HepG2 (cell line): ENCODE results near the gene PLXDC2. TPM values are rescaled to one million over a fixed set of nuclear protein-coding genes. Genes with fewer than 3 reads are reported as not detected.

Experiments
- ATAC-seq: fragments of 200-7000 bp; cut with Tn5 transposase; 3 replicates; pipeline ENCODE4 v1.9.1; 2020; ENCODE audit warnings: mild to moderate bottlenecking, moderate library complexity
- BruUV-seq: library from RNA; stranded (reverse); fragments of 400-500 nt; replicated peaks from 2 replicates; lab custom pipeline; 2021; lab: Mats Ljungman, UMichigan
- CTCF ChIA-PET: fragments of 300-600 bp; formaldehyde crosslinking; extraction: SDS; loops from one replicate; lab custom pipeline; 2021; ENCODE audit warnings: low total read pairs, inconsistent platforms, low intra/inter-chr PET ratio; lab: Yijun Ruan, JAX
- POLR2A ChIA-PET: fragments of 350-600 bp; sonication (Branson Sonifier 250); formaldehyde crosslinking; loops from one replicate; lab custom pipeline; 2020; ENCODE audit warnings: antibody characterized with exemption, inconsistent platforms; lab: Yijun Ruan, JAX
- DNase-seq: peaks from one replicate; pipeline ENCODE4 v3.0.0-alpha.2; 2015; ENCODE audit warnings: low spot score
- FAIRE-seq: peaks from 3 replicates; lab custom pipeline; 2011; peaks lifted over from hg19 to GRCh38; lab: Jason Lieb, UNC
- H2AFZ ChIP-seq: one replicate; pipeline ENCODE4 v1.6.1; 2011; ENCODE audit warnings: low read length, inconsistent platforms
- H3K27ac ChIP-seq: fragments of 300-600 bp; 3 replicates; pipeline ENCODE4 v1.8.0; 2011; ENCODE audit warnings: mixed run types, mild to moderate bottlenecking, mixed read lengths, low read length, inconsistent platforms; ENCODE audit not compliant: insufficient read depth; ENCODE audit errors: extremely low read length
- H3K27me3 ChIP-seq, 2 experiments: fragments of 200-600 bp in 1 of 2; 2 replicates in 1 of 2; 3 replicates in 1 of 2; pipeline versions ENCODE4 v1.6.0 to v1.8.0; 2011; ENCODE audit warnings: low read length in 2 of 2, mild to moderate bottlenecking in 2 of 2, moderate library complexity in 2 of 2, inconsistent platforms in 1 of 2; ENCODE audit not compliant: insufficient read depth in 2 of 2, control insufficient read depth in 1 of 2
- H3K36me3 ChIP-seq, 2 experiments: fragments of 200-600 bp in 1 of 2; replicated peaks in 1 of 2; 2 replicates in 1 of 2; 3 replicates in 1 of 2; pipeline versions ENCODE4 v1.5.1 to v1.8.0; 2011; ENCODE audit warnings: low read length in 2 of 2, inconsistent platforms in 1 of 2; ENCODE audit not compliant: insufficient read depth in 2 of 2, control insufficient read depth in 1 of 2
- H3K4me1 ChIP-seq: 2 replicates; pipeline ENCODE4 v1.5.1; 2012; ENCODE audit warnings: low read length, inconsistent platforms; ENCODE audit not compliant: insufficient read depth
- H3K4me2 ChIP-seq: 2 replicates; pipeline ENCODE4 v1.6.0; 2011; ENCODE audit warnings: low read depth, low read length, inconsistent platforms
- H3K4me3 ChIP-seq, 3 experiments: fragments of 200-600 bp in 1 of 3; sonication (generic), shearing (Covaris generic) in 1 of 3; replicated peaks in 1 of 3; 2 replicates each; pipeline ENCODE4 v1.5.1; 2011 to 2016; ENCODE audit warnings: low read length in 3 of 3, inconsistent platforms in 2 of 3, low read depth in 2 of 3, mild to moderate bottlenecking in 2 of 3, control low read depth in 1 of 3, mixed read lengths in 1 of 3; ENCODE audit not compliant: insufficient read depth in 1 of 3
- H3K79me2 ChIP-seq: one replicate; pipeline ENCODE4 v1.6.1; 2011; ENCODE audit warnings: low read length, inconsistent platforms; ENCODE audit not compliant: insufficient read depth
- H3K9ac ChIP-seq: 2 replicates; pipeline ENCODE4 v1.6.0; 2011; ENCODE audit warnings: mild to moderate bottlenecking, low read depth, low read length, inconsistent platforms; ENCODE audit not compliant: insufficient read depth
- H3K9me3 ChIP-seq: 2 replicates; pipeline ENCODE4 v1.5.1; 2012; ENCODE audit warnings: mild to moderate bottlenecking, low read length
- H4K20me1 ChIP-seq: 2 replicates; pipeline ENCODE4 v1.6.0; 2011; ENCODE audit warnings: inconsistent platforms, mild to moderate bottlenecking, low read length, moderate library complexity; ENCODE audit not compliant: insufficient read depth
- ATF7-NPFF ChIP-seq: sonication (generic); formaldehyde crosslinking; IDR thresholded peaks from 2 replicates; pipeline ENCODE4 v1.8.1; 2023; ENCODE audit warnings: mild to moderate bottlenecking, low read depth, missing genetic modification reagents, moderate library complexity
- HCFC1 ChIP-seq: fragments of 150-350 bp; IDR thresholded peaks from 2 replicates; pipeline ENCODE4 v1.6.1; 2014; ENCODE audit warnings: low read depth, low read length
- HNF4A ChIP-seq: sonication (generic); formaldehyde crosslinking; IDR thresholded peaks from 2 replicates; pipeline ENCODE4 v1.4.0; 2020; ENCODE audit warnings: missing genetic modification reagents
- HNRNPK ChIP-seq: fragments of 200-400 bp; formaldehyde crosslinking; IDR thresholded peaks from 2 replicates; pipeline ENCODE4 v1.6.1; 2018; ENCODE audit warnings: low read length, low read depth, moderate library complexity, mild to moderate bottlenecking; ENCODE audit not compliant: poor library complexity, severe bottlenecking
- KAT7 ChIP-seq: IDR thresholded peaks from 2 replicates; pipeline ENCODE4 v1.6.1; 2018; ENCODE audit warnings: borderline replicate concordance, missing compliant biosample characterization
- NR2C2 ChIP-seq: sonication (generic); formaldehyde crosslinking; IDR thresholded peaks from 2 replicates; pipeline ENCODE4 v1.4.0; 2020; ENCODE audit warnings: missing genetic modification reagents, mild to moderate bottlenecking, moderate library complexity, borderline replicate concordance
- RELA ChIP-seq: sonication (generic); formaldehyde crosslinking; IDR thresholded peaks from 2 replicates; pipeline ENCODE4 v1.4.0; 2020; ENCODE audit warnings: missing genetic modification reagents
- SMARCE1 ChIP-seq: fragments of 450-650 bp; IDR thresholded peaks from 2 replicates; pipeline ENCODE4 v1.6.1; 2017; ENCODE audit warnings: borderline replicate concordance
- SMYD3 ChIP-seq: sonication (generic); formaldehyde crosslinking; IDR thresholded peaks from 2 replicates; pipeline ENCODE4 v1.8.1; 2023; ENCODE audit warnings: mild to moderate bottlenecking, missing genetic modification reagents
- ZFP36L2 ChIP-seq: sonication (generic); formaldehyde crosslinking; IDR thresholded peaks from 2 replicates; pipeline ENCODE4 v1.4.0; 2020; ENCODE audit warnings: missing genetic modification reagents
- ZMYM3 ChIP-seq: sonication (generic); formaldehyde crosslinking; IDR thresholded peaks from 2 replicates; pipeline ENCODE4 v1.5.1; 2020; ENCODE audit warnings: mild to moderate bottlenecking, missing genetic modification reagents
- ZNF24 ChIP-seq: fragments of 450-650 bp; IDR thresholded peaks from 2 replicates; pipeline ENCODE4 v1.6.1; 2017; ENCODE audit warnings: antibody characterized with exemption, mild to moderate bottlenecking
- ZNF275 ChIP-seq: sonication (generic); formaldehyde crosslinking; IDR thresholded peaks from 2 replicates; pipeline ENCODE4 v1.8.0; 2022; ENCODE audit warnings: missing genetic modification reagents, mild to moderate bottlenecking, inconsistent platforms, borderline replicate concordance
- ZNF451 ChIP-seq: sonication (generic); formaldehyde crosslinking; IDR thresholded peaks from 2 replicates; pipeline ENCODE4 v1.5.0; 2020; ENCODE audit warnings: mild to moderate bottlenecking, missing genetic modification reagents
- ZNF460 ChIP-seq: sonication (generic); formaldehyde crosslinking; IDR thresholded peaks from 2 replicates; pipeline ENCODE4 v1.5.1; 2020; ENCODE audit warnings: missing genetic modification reagents, mild to moderate bottlenecking, borderline replicate concordance
- ZNF773 ChIP-seq: sonication (generic); formaldehyde crosslinking; IDR thresholded peaks from 2 replicates; pipeline ENCODE4 v1.4.0; 2020; ENCODE audit warnings: missing genetic modification reagents, borderline replicate concordance
- ZSCAN31 ChIP-seq: sonication (generic); formaldehyde crosslinking; IDR thresholded peaks from 2 replicates; pipeline ENCODE4 v1.5.0; 2020; ENCODE audit warnings: low read depth, mild to moderate bottlenecking, missing genetic modification reagents
- WGBS: methylation state at CpG from one replicate; pipeline ENCODE4 v1.1.6; 2017; ENCODE audit warnings: low lambda C conversion rate; 5-methylcytosine and 5-hydroxymethylcytosine counted together
- in situ Hi-C: cut with HindIII; loops from 2 replicates; pipeline ENCODE4 v1.10.0; 2017; ENCODE audit warnings: low pct_unique_long_range_greater_than_20kb; ENCODE audit not compliant: extremely low pct_ligation_motif_present
- intact Hi-C: fragments of 100-400 bp; cut with micrococcal nuclease; formaldehyde crosslinking; loops from one replicate; pipeline ENCODE4 v1.10.0; 2022; ENCODE audit not compliant: unreplicated experiment
- polyA plus RNA-seq, 8 experiments: library from polyadenylated mRNA; depleted of rRNA in 3 of 8; stranded (reverse) in 7 of 8; unstranded in 1 of 8; fragments of >200 nt; fragmentation: Illumina TruSeq in 4 of 8; extraction: Trizol in 4 of 8; gene quantifications; 2 replicates each; pipeline versions ENCODE4 v1.2.1 to v1.2.3, GENCODE V29; 2011 to 2016; ENCODE audit warnings: low read depth in 4 of 8, missing spikeins in 1 of 8, mixed read lengths in 1 of 8; ENCODE audit not compliant: insufficient read depth in 1 of 8
- total RNA-seq, 5 experiments: library from RNA; depleted of rRNA; stranded (reverse); fragments of >200 nt; fragmentation: Illumina TruSeq; extraction: Trizol; gene quantifications; 2 replicates each; pipeline ENCODE4 v1.2.3, GENCODE V29; 2016; ENCODE audit warnings: low read depth in 1 of 5

The PLXDC2 gene
- total and polyA plus RNA-seq, 2 of the 13 experiments (the other 11 are each of a cell fraction or from before 2014, with no cell fraction given) = 2.1 to 2.4 TPM

GRCh38 chr10:20247891-20248708, 431.9 kb downstream of the PLXDC2 start:
- no peak for ATAC-seq
- Histone ChIP-seq H3K9ac (no peak overlapping the region), H3K4me2 (no peak overlapping the region), H3K79me2 (no peaks in the 10 kb centered on the region), H3K4me3 (no peak overlapping the region), H4K20me1 (no peaks in the 10 kb centered on the region), H2AFZ (no peak overlapping the region), H3K27me3 (no peaks in the 10 kb centered on the region), H3K4me1 (no peaks in the 10 kb centered on the region), H3K27ac (no peak overlapping the region), H3K36me3 (no peaks in the 10 kb centered on the region), H3K9me3 (no peaks in the 10 kb centered on the region)
- CTCF ChIA-PET = no interaction called here
- no peak for DNase-seq
- 43% methylated on average over 7 of the region's 7 CpGs for WGBS
- in situ Hi-C loops = no loop called here
- no peak for FAIRE-seq
- TF ChIP-seq ZNF773 (CRISPR knock-in tag) (no peak), ZFP36L2 (CRISPR knock-in tag) (no peak), ZSCAN31 (no peak), ZNF24 (no peak), RELA (CRISPR knock-in tag) (no peak), SMARCE1 (no peak), HNRNPK (no peak), SMYD3 (CRISPR knock-in tag) (no peak), ZNF275 (CRISPR knock-in tag) (no peak), ATF7-NPFF (CRISPR knock-in tag) (no peak), KAT7 (CRISPR knock-in tag) (no peak), HCFC1 (no peak), ZNF460 (CRISPR knock-in tag) (no peak), ZMYM3 (CRISPR knock-in tag) (no peak), HNF4A (CRISPR knock-in tag) (no peak), NR2C2 (CRISPR knock-in tag) (no peak), ZNF451 (CRISPR knock-in tag) (no peak)
- intact Hi-C loops = no loop called here
- POLR2A ChIA-PET = no interaction called here
- no TSS peak for BruUV-seq
